Liver (tissue), 9 donors: ENCODE data around the gene XG. TPM values are rescaled to one million over a fixed set of nuclear protein-coding genes. Genes with fewer than 3 reads are reported as not detected.

Experiments used
- DNase-seq: peaks from one replicate; pipeline ENCODE4 v3.0.0-alpha.2; 2017; ENCODE audit warnings: low spot score
- H3K27ac ChIP-seq, 2 donors: one replicate each; pipeline ENCODE4 v1.7.0; 2013; ENCODE audit warnings: inconsistent platforms in 2 of 2, low read length in 2 of 2, control low read depth in 1 of 2, low read depth in 1 of 2, mild to moderate bottlenecking in 1 of 2
- H3K27me3 ChIP-seq, 4 donors: one replicate each; pipeline versions ENCODE4 v1.6.1 to v1.7.0; 2013; ENCODE audit warnings: low read length in 3 of 4, inconsistent platforms in 1 of 4, mild to moderate bottlenecking in 1 of 4, moderate library complexity in 1 of 4; ENCODE audit not compliant: control insufficient read depth in 4 of 4, insufficient read depth in 4 of 4
- H3K36me3 ChIP-seq, 4 donors: one replicate each; pipeline versions ENCODE4 v1.6.1 to v1.7.0; 2013; ENCODE audit warnings: low read length in 3 of 4, mild to moderate bottlenecking in 3 of 4, low read depth in 1 of 4, moderate library complexity in 1 of 4; ENCODE audit not compliant: control insufficient read depth in 4 of 4, insufficient read depth in 3 of 4
- H3K4me1 ChIP-seq, 4 donors: one replicate each; pipeline versions ENCODE4 v1.6.1 to v1.7.0; 2013; ENCODE audit warnings: low read length in 3 of 4, mild to moderate bottlenecking in 3 of 4, moderate library complexity in 1 of 4; ENCODE audit not compliant: control insufficient read depth in 4 of 4, insufficient read depth in 4 of 4
- H3K4me3 ChIP-seq, 3 donors: one replicate each; pipeline versions ENCODE4 v1.6.1 to v1.7.0; 2013; ENCODE audit warnings: low read length in 3 of 3, control low read depth in 1 of 3, low read depth in 1 of 3, mild to moderate bottlenecking in 1 of 3
- H3K9ac ChIP-seq, 2 donors: one replicate each; pipeline ENCODE4 v1.7.0; 2013; ENCODE audit warnings: low read length in 2 of 2, mild to moderate bottlenecking in 2 of 2, moderate library complexity in 2 of 2, control low read depth in 1 of 2, low read depth in 1 of 2
- H3K9me3 ChIP-seq, 4 donors: one replicate each; pipeline versions ENCODE4 v1.6.1 to v1.7.0; 2013; ENCODE audit warnings: low read length in 3 of 4; ENCODE audit not compliant: control insufficient read depth in 4 of 4
- EGR1 ChIP-seq, 2 donors: IDR thresholded peaks; 2 replicates each; pipeline ENCODE4 v1.6.1; 2016 to 2018; ENCODE audit warnings: antibody characterized with exemption in 2 of 2, low read depth in 2 of 2
- FOXA1 ChIP-seq: IDR thresholded peaks from 2 replicates; pipeline ENCODE4 v1.6.1; 2016; ENCODE audit warnings: antibody characterized with exemption
- FOXA2 ChIP-seq: IDR thresholded peaks from 2 replicates; pipeline ENCODE4 v1.6.1; 2016; ENCODE audit warnings: antibody characterized with exemption
- GABPA ChIP-seq, 2 donors: IDR thresholded peaks in 1 of 2; conservative IDR thresholded peaks in 1 of 2; 2 replicates each; pipeline ENCODE4 v1.6.1; 2016; ENCODE audit warnings: antibody characterized with exemption in 2 of 2, mild to moderate bottlenecking in 1 of 2, moderate library complexity in 1 of 2
- HNF4A ChIP-seq, 2 donors: conservative IDR thresholded peaks; 2 replicates each; pipeline ENCODE4 v1.6.1; 2016; ENCODE audit warnings: antibody characterized with exemption in 2 of 2, mild to moderate bottlenecking in 2 of 2
- HNF4G ChIP-seq: IDR thresholded peaks from 2 replicates; pipeline ENCODE4 v1.6.1; 2016; ENCODE audit warnings: antibody characterized with exemption
- JUND ChIP-seq, 2 donors: IDR thresholded peaks; 2 replicates each; pipeline ENCODE4 v1.6.1; 2016; ENCODE audit warnings: antibody characterized with exemption in 2 of 2
- NR2F2 ChIP-seq: IDR thresholded peaks from 2 replicates; pipeline ENCODE4 v1.6.1; 2016; ENCODE audit warnings: antibody characterized with exemption
- RAD21 ChIP-seq, 2 donors: IDR thresholded peaks; 2 replicates each; pipeline ENCODE4 v1.6.1; 2016; ENCODE audit warnings: antibody characterized with exemption in 2 of 2, mild to moderate bottlenecking in 2 of 2
- RXRA ChIP-seq, 2 donors: IDR thresholded peaks; 2 replicates each; pipeline ENCODE4 v1.6.1; 2017 to 2018; ENCODE audit warnings: antibody characterized with exemption in 2 of 2, mild to moderate bottlenecking in 1 of 2
- SP1 ChIP-seq: IDR thresholded peaks from 2 replicates; pipeline ENCODE4 v1.6.1; 2018; ENCODE audit warnings: antibody characterized with exemption, mild to moderate bottlenecking
- TAF1 ChIP-seq: conservative IDR thresholded peaks from 2 replicates; pipeline ENCODE4 v1.6.1; 2016; ENCODE audit warnings: antibody characterized with exemption, mild to moderate bottlenecking
- YY1 ChIP-seq: IDR thresholded peaks from 2 replicates; pipeline ENCODE4 v1.6.1; 2016; ENCODE audit warnings: antibody characterized with exemption, mild to moderate bottlenecking
- WGBS: extraction: QIAGEN DNeasy Blood & Tissue Kit; methylation state at CpG from one replicate; pipeline ENCODE4 v1.1.7; 2013; 5-methylcytosine and 5-hydroxymethylcytosine counted together
- polyA plus RNA-seq, 2 donors: library from polyadenylated mRNA; stranded (reverse) in 1 of 2; unstranded in 1 of 2; fragments of 200-250 nt in 1 of 2; fragments of >200 nt in 1 of 2; fragmentation: Nextera tagmentation in 1 of 2; extraction: Ambion mirVana in 1 of 2; gene quantifications; one replicate each; pipeline versions ENCODE4 v1.2.1 to v1.2.3, GENCODE V29; 2013 to 2015
- total RNA-seq, 2 donors: library from RNA; depleted of rRNA; stranded (reverse); fragments of >200 nt; gene quantifications; one replicate each; pipeline ENCODE4 v1.2.3, GENCODE V29; 2014
- TF ChIP-seq, protein P1 (sequence below): IDR thresholded peaks from 2 replicates; pipeline ENCODE4 v1.6.1; 2016; ENCODE audit warnings: antibody characterized with exemption
- TF ChIP-seq, protein P2 (sequence below): IDR thresholded peaks from 2 replicates; pipeline ENCODE4 v1.6.1; 2016; ENCODE audit warnings: antibody characterized with exemption
- TF ChIP-seq, protein P3 (sequence below): IDR thresholded peaks from 2 replicates; pipeline ENCODE4 v1.6.1; 2016; ENCODE audit warnings: antibody characterized with exemption
- TF ChIP-seq, protein P4 (sequence below): IDR thresholded peaks from 2 replicates; pipeline ENCODE4 v1.6.1; 2016; ENCODE audit warnings: antibody characterized with exemption, mild to moderate bottlenecking
- TF ChIP-seq, protein P5 (sequence below): fragments of 150-350 bp; IDR thresholded peaks from 2 replicates; pipeline ENCODE4 v1.5.1; 2017; ENCODE audit warnings: improper control_type of control experiment, low read depth, low read length; ENCODE audit not compliant: missing input control
- donor health status: healthy.
- donor health status: healthy.
- donor health status: healthy.
- donor health status: healthy.
- donor health status: healthy.

XG gene
- total and polyA plus RNA-seq, 4 donors = 0.02 to 0.93 (median 0.74) TPM; not detected in 1

DNA sequence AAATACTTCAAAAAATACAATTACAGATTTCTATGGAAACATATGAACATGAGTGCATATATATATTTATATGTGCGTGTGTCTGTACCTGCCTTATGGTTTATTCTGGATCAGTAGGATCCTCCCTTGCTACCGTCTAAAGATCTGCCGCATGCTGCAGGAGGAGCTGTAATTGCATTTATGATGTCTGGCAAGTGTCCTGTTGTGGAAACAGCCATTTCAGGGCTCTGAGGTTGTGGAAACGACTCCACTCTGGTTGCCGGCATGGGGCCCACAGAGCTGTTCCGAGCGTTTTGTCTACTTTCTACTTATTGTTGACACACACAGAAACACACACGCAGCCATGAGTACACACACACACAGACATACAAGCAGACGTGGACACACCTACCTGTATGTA, 39.4 kb upstream of the XG start:
- 87% methylated on average over 9 of the region's 9 CpGs for WGBS
- TF ChIP-seq HNF4A (conservative IDR thresholded peaks at IDR 0.05) (no peak), SP1 (no peak), GABPA (IDR thresholded peaks at IDR 0.05 in 1 of 2, conservative IDR thresholded peaks at IDR 0.05 in 1 of 2) (no peak), NR2F2 (no peak), FOXA1 (no peak), YY1 (no peak), EGR1 (IDR thresholded peaks at IDR 0.05; ENCODE audit: low read depth in 2 of 2) (no peak), HNF4G (no peak), RAD21 (IDR thresholded peaks at IDR 0.05) (no peak), TAF1 (no peak), FOXA2 (no peak), JUND (IDR thresholded peaks at IDR 0.05) (no peak), RXRA (IDR thresholded peaks at IDR 0.05) (no peak)
- TF ChIP-seq, protein P1, sequence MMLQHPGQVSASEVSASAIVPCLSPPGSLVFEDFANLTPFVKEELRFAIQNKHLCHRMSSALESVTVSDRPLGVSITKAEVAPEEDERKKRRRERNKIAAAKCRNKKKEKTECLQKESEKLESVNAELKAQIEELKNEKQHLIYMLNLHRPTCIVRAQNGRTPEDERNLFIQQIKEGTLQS = no peak
- TF ChIP-seq, protein P2, sequence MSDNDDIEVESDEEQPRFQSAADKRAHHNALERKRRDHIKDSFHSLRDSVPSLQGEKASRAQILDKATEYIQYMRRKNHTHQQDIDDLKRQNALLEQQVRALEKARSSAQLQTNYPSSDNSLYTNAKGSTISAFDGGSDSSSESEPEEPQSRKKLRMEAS = no peak
- TF ChIP-seq, protein P3, sequence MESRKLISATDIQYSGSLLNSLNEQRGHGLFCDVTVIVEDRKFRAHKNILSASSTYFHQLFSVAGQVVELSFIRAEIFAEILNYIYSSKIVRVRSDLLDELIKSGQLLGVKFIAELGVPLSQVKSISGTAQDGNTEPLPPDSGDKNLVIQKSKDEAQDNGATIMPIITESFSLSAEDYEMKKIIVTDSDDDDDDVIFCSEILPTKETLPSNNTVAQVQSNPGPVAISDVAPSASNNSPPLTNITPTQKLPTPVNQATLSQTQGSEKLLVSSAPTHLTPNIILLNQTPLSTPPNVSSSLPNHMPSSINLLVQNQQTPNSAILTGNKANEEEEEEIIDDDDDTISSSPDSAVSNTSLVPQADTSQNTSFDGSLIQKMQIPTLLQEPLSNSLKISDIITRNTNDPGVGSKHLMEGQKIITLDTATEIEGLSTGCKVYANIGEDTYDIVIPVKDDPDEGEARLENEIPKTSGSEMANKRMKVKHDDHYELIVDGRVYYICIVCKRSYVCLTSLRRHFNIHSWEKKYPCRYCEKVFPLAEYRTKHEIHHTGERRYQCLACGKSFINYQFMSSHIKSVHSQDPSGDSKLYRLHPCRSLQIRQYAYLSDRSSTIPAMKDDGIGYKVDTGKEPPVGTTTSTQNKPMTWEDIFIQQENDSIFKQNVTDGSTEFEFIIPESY = no peak
- TF ChIP-seq, protein P4, sequence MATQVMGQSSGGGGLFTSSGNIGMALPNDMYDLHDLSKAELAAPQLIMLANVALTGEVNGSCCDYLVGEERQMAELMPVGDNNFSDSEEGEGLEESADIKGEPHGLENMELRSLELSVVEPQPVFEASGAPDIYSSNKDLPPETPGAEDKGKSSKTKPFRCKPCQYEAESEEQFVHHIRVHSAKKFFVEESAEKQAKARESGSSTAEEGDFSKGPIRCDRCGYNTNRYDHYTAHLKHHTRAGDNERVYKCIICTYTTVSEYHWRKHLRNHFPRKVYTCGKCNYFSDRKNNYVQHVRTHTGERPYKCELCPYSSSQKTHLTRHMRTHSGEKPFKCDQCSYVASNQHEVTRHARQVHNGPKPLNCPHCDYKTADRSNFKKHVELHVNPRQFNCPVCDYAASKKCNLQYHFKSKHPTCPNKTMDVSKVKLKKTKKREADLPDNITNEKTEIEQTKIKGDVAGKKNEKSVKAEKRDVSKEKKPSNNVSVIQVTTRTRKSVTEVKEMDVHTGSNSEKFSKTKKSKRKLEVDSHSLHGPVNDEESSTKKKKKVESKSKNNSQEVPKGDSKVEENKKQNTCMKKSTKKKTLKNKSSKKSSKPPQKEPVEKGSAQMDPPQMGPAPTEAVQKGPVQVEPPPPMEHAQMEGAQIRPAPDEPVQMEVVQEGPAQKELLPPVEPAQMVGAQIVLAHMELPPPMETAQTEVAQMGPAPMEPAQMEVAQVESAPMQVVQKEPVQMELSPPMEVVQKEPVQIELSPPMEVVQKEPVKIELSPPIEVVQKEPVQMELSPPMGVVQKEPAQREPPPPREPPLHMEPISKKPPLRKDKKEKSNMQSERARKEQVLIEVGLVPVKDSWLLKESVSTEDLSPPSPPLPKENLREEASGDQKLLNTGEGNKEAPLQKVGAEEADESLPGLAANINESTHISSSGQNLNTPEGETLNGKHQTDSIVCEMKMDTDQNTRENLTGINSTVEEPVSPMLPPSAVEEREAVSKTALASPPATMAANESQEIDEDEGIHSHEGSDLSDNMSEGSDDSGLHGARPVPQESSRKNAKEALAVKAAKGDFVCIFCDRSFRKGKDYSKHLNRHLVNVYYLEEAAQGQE = no peak
- TF ChIP-seq, protein P5, sequence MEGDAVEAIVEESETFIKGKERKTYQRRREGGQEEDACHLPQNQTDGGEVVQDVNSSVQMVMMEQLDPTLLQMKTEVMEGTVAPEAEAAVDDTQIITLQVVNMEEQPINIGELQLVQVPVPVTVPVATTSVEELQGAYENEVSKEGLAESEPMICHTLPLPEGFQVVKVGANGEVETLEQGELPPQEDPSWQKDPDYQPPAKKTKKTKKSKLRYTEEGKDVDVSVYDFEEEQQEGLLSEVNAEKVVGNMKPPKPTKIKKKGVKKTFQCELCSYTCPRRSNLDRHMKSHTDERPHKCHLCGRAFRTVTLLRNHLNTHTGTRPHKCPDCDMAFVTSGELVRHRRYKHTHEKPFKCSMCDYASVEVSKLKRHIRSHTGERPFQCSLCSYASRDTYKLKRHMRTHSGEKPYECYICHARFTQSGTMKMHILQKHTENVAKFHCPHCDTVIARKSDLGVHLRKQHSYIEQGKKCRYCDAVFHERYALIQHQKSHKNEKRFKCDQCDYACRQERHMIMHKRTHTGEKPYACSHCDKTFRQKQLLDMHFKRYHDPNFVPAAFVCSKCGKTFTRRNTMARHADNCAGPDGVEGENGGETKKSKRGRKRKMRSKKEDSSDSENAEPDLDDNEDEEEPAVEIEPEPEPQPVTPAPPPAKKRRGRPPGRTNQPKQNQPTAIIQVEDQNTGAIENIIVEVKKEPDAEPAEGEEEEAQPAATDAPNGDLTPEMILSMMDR = no peak
- peaks cover 0 to 13% (median 3%) of the 10 kb centered on the region in 4 donors for H3K36me3 ChIP-seq

More for the DNA sequence above, 39.4 kb upstream of the XG start:
- Histone ChIP-seq H3K27me3 (no peaks in the 10 kb centered on the region), H3K9me3 (no peaks in the 10 kb centered on the region), H3K27ac (no peak overlapping the region), H3K4me3 (no peak overlapping the region), H3K9ac (no peak overlapping the region), H3K4me1 (peaks cover 0 to 10% (median 6%) of the 10 kb centered on the region in 4 donors)
- DNase-seq = no peak
